Neural progenitor cell (in vitro differentiated cells): ENCODE results near the gene ATG10. TPM values are rescaled to one million over a fixed set of nuclear protein-coding genes. Genes with fewer than 3 reads are reported as not detected.

Experiments used
- DNase-seq: peaks from one replicate; pipeline ENCODE4 v3.0.0-alpha.2; 2016; ENCODE audit warnings: low spot score
- H2AFZ ChIP-seq: fragments of 200-600 bp; sonication (generic); replicated peaks from 2 replicates; pipeline ENCODE4 v1.6.1; 2016; ENCODE audit warnings: antibody characterized with exemption
- H3F3A ChIP-seq: fragments of 200-600 bp; sonication (generic); 2 replicates; pipeline ENCODE4 v1.6.1; 2016; ENCODE audit warnings: antibody characterized with exemption, low read depth
- H3K27ac ChIP-seq: fragments of 200-600 bp; sonication (generic); 2 replicates; pipeline ENCODE4 v1.5.1; 2016; ENCODE audit warnings: mild to moderate bottlenecking
- H3K27me3 ChIP-seq: fragments of 200-600 bp; sonication (generic); 2 replicates; pipeline ENCODE4 v1.6.1; 2016; ENCODE audit warnings: mild to moderate bottlenecking, moderate library complexity
- H3K36me3 ChIP-seq: fragments of 200-600 bp; sonication (generic); 2 replicates; pipeline ENCODE4 v1.5.1; 2016
- H3K4me1 ChIP-seq: fragments of 200-600 bp; sonication (generic); 2 replicates; pipeline ENCODE4 v1.6.1; 2016; ENCODE audit warnings: mixed run types
- H3K4me2 ChIP-seq: fragments of 200-600 bp; sonication (generic); 2 replicates; pipeline ENCODE4 v1.6.1; 2016
- H3K4me3 ChIP-seq: fragments of 200-600 bp; sonication (generic); 2 replicates; pipeline ENCODE4 v1.5.1; 2016
- H3K79me2 ChIP-seq: fragments of 200-600 bp; sonication (generic); 2 replicates; pipeline ENCODE4 v1.6.1; 2016; ENCODE audit warnings: low read depth
- H3K9ac ChIP-seq: fragments of 200-600 bp; sonication (generic); 2 replicates; pipeline ENCODE4 v1.6.1; 2016
- H3K9me3 ChIP-seq: fragments of 200-600 bp; sonication (generic); 2 replicates; pipeline ENCODE4 v1.5.1; 2016; ENCODE audit warnings: low read depth
- H4K20me1 ChIP-seq: fragments of 200-600 bp; sonication (generic); 2 replicates; pipeline ENCODE4 v1.6.1; 2016; ENCODE audit warnings: low read depth
- H3K27ac Mint-ChIP-seq: 3 replicates; pipeline ENCODE4 v1.8.0; 2021; ENCODE audit warnings: mixed read lengths
- H3K27me3 Mint-ChIP-seq: 2 replicates; pipeline ENCODE4 v1.8.0; 2022; ENCODE audit warnings: low read depth, mild to moderate bottlenecking, inconsistent platforms, moderate library complexity, mixed read lengths; ENCODE audit not compliant: insufficient read depth
- H3K36me3 Mint-ChIP-seq: 3 replicates; pipeline ENCODE4 v1.8.0; 2021; ENCODE audit warnings: mixed read lengths
- H3K4me1 Mint-ChIP-seq: 3 replicates; pipeline ENCODE4 v1.8.0; 2021; ENCODE audit warnings: mixed read lengths
- H3K4me3 Mint-ChIP-seq: 3 replicates; pipeline ENCODE4 v1.8.0; 2021; ENCODE audit warnings: mild to moderate bottlenecking, moderate library complexity, mixed read lengths
- H3K9me3 Mint-ChIP-seq: 3 replicates; pipeline ENCODE4 v1.8.0; 2020; ENCODE audit warnings: mixed read lengths
- EZH2 ChIP-seq: fragments of 200-600 bp; sonication (generic); IDR thresholded peaks from 2 replicates; pipeline ENCODE4 v1.6.1; 2017; ENCODE audit warnings: antibody characterized with exemption, mild to moderate bottlenecking, moderate library complexity
- EZH2phosphoT487 ChIP-seq: fragments of 200-600 bp; sonication (generic); IDR thresholded peaks from 2 replicates; pipeline ENCODE4 v1.6.1; 2017; ENCODE audit warnings: antibody characterized with exemption
- total RNA-seq: library from RNA; depleted of rRNA; stranded (reverse); fragments of >200 nt; gene quantifications from 2 replicates; pipeline ENCODE4 v1.2.3, GENCODE V29; 2015; ENCODE audit warnings: low replicate concordance
- TF ChIP-seq, protein P1 (sequence below): fragments of 200-600 bp; sonication (generic); IDR thresholded peaks from 2 replicates; pipeline ENCODE4 v1.5.1; 2017; ENCODE audit warnings: antibody characterized with exemption, mild to moderate bottlenecking

ATG10 gene
- total RNA-seq, 1 donor from 2014 or later = 13.4 TPM

DNA sequence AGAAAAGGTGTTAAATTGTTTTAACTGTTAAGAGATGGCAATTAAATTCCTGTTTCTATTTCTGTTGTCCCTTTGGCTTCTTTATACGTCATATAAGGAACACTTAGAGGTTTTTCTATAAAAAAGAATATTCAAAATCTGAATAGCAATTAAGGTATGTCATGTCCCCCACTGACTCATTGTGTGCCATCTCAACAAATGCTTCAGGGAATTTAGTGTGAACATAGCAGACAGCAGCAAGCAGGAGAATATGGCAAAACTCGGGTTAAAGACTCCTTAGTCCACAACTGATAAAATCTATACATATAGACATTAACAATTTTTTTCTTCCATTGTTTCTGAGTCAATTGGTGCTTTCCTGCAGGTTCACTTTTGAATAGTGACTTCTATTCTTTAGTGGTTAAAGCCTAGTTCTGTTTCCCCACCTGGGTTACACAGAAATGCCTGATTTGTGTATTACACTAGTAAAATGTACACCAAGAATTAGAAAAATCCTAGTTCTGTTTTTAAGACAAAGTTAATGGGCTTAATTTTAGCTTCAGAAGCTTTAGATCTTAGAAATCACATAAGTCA, 324.2 kb downstream of the ATG10 start:
- Mint-ChIP-seq H3K27me3 (no peaks in the 10 kb centered on the region), H3K9me3 (peaks cover 2% of the 10 kb centered on the region), H3K4me1 (peaks cover 42% of the 10 kb centered on the region), H3K36me3 (no peaks in the 10 kb centered on the region), H3K27ac (no peak overlapping the region), H3K4me3 (no peak overlapping the region)
- Histone ChIP-seq H3K4me1 (peaks cover 54% of the 10 kb centered on the region), H2AFZ (no peak overlapping the region), H3K27me3 (no peaks in the 10 kb centered on the region), H3K9me3 (no peaks in the 10 kb centered on the region), H3K9ac (no peak overlapping the region), H3K4me2 (peak overlapping the region; percentile 29), H3K79me2 (no peaks in the 10 kb centered on the region), H3K4me3 (no peak overlapping the region), H4K20me1 (no peaks in the 10 kb centered on the region), H3F3A (peaks cover 66% of the 10 kb centered on the region), H3K27ac (peak overlapping the region; percentile 39), H3K36me3 (no peaks in the 10 kb centered on the region)
- no peak for TF ChIP-seq EZH2phosphoT487
- TF ChIP-seq, protein P1, sequence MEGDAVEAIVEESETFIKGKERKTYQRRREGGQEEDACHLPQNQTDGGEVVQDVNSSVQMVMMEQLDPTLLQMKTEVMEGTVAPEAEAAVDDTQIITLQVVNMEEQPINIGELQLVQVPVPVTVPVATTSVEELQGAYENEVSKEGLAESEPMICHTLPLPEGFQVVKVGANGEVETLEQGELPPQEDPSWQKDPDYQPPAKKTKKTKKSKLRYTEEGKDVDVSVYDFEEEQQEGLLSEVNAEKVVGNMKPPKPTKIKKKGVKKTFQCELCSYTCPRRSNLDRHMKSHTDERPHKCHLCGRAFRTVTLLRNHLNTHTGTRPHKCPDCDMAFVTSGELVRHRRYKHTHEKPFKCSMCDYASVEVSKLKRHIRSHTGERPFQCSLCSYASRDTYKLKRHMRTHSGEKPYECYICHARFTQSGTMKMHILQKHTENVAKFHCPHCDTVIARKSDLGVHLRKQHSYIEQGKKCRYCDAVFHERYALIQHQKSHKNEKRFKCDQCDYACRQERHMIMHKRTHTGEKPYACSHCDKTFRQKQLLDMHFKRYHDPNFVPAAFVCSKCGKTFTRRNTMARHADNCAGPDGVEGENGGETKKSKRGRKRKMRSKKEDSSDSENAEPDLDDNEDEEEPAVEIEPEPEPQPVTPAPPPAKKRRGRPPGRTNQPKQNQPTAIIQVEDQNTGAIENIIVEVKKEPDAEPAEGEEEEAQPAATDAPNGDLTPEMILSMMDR = no peak
- TF ChIP-seq EZH2 = no peak
- no peak for DNase-seq

DNA sequence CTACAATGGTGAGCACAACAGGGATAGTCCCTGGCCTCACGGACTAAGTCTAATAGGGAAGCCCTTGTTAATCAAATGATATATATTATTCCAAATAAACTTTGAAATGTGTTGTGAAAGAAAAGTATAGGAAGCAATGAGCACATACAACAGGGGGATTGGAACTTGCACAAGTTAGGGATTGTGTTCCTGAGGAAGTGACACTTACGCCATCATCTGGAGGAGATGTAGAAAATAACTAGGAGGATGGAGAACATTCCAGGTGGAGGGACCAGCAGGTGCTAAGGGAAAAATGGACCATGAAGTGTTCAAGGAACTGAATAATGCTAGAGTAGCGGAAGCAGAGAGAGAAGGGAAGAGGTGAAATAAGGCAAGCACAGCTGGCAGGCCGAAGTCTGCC, 325.1 kb downstream of the ATG10 start:
- Histone ChIP-seq H3F3A (peaks cover 61% of the 10 kb centered on the region), H3K4me3 (no peak overlapping the region), H3K9ac (no peak overlapping the region), H4K20me1 (no peaks in the 10 kb centered on the region), H3K27me3 (no peaks in the 10 kb centered on the region), H3K9me3 (no peaks in the 10 kb centered on the region), H3K79me2 (no peaks in the 10 kb centered on the region), H3K27ac (no peak overlapping the region), H2AFZ (no peak overlapping the region), H3K36me3 (no peaks in the 10 kb centered on the region), H3K4me2 (no peak overlapping the region), H3K4me1 (peaks cover 47% of the 10 kb centered on the region)
- H3K27ac Mint-ChIP-seq = no peak overlapping the region
- DNase-seq = no peak
- no peak overlapping the region for H3K4me3 Mint-ChIP-seq
- H3K9me3 Mint-ChIP-seq = peaks cover 2% of the 10 kb centered on the region
- TF ChIP-seq EZH2phosphoT487 (no peak), EZH2 (no peak)
- TF ChIP-seq, protein P1 = peak; percentile 31
- no peaks in the 10 kb centered on the region for H3K36me3 Mint-ChIP-seq
- peaks cover 35% of the 10 kb centered on the region for H3K4me1 Mint-ChIP-seq
- H3K27me3 Mint-ChIP-seq = no peaks in the 10 kb centered on the region

DNA sequence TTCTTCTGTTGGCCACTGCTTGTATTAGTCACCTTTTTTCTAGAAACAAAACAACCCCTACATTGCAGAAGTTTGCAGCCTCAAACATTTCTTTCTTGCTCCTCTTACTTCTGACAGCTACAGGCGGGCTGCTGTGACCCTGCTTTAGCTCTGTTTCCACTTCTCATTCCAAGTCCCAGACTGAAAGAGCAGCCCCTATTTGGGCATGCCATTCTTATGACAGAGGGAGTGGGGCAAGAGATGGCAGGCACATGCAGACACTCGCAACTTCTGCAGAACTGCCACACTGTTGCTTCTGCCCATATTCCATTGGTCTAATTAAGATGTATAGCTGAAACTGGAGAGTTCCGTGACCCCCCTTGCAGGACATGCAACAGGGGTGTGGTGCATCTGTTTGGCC, 325.9 kb downstream of the ATG10 start:
- no peaks in the 10 kb centered on the region for H3K36me3 ChIP-seq
- Mint-ChIP-seq H3K9me3 (peaks cover 2% of the 10 kb centered on the region), H3K4me3 (no peak overlapping the region), H3K4me1 (peaks cover 33% of the 10 kb centered on the region), H3K27me3 (no peaks in the 10 kb centered on the region), H3K36me3 (no peaks in the 10 kb centered on the region), H3K27ac (no peak overlapping the region)
- no peak overlapping the region for H3K27ac ChIP-seq
- H3K4me1 ChIP-seq = peaks cover 44% of the 10 kb centered on the region
- no peaks in the 10 kb centered on the region for H4K20me1 ChIP-seq
- no peaks in the 10 kb centered on the region for H3K9me3 ChIP-seq
- no peak overlapping the region for H3K9ac ChIP-seq
- no peaks in the 10 kb centered on the region for H3K27me3 ChIP-seq
- H3K4me3 ChIP-seq = no peak overlapping the region
- DNase-seq = no peak
- H3K79me2 ChIP-seq = no peaks in the 10 kb centered on the region
- no peak overlapping the region for H2AFZ ChIP-seq
- TF ChIP-seq EZH2 (no peak), EZH2phosphoT487 (no peak)
- TF ChIP-seq, protein P1 = no peak
- peaks cover 54% of the 10 kb centered on the region for H3F3A ChIP-seq
- H3K4me2 ChIP-seq = no peak overlapping the region
